ENCODE data around the gene ZNF644. TPM values are rescaled to one million over a fixed set of nuclear protein-coding genes. Genes with fewer than 3 reads are reported as not detected.
"Not testable (repeated sequence)": the region's sequence is repeated elsewhere in the genome, so short reads cannot be mapped to it uniquely, and the experiment has no call there.

ZNF644 gene
- polyA plus RNA-seq, 12 donors: 36.1 to 63.2 (median 46.5) TPM; not detected in 1

- DNase-seq: no peak
Observed at GRCh38 chr1:90936731-90937130, 85.1 kb downstream of the ZNF644 start.

- DNase-seq: no peak
Observed at GRCh38 chr1:90936061-90936460, 85.8 kb downstream of the ZNF644 start.

GRCh38 chr1:90928231-90928630 is 93.6 kb downstream of the ZNF644 start:
- DNase-seq: not testable (repeated sequence)

GRCh38 chr1:90927674-90928073 is 94.2 kb downstream of the ZNF644 start:
- DNase-seq: not testable (repeated sequence)

- DNase-seq: no peak
Observed at GRCh38 chr1:90926971-90927370, 94.9 kb downstream of the ZNF644 start.

- DNase-seq: no peak
Observed at GRCh38 chr1:90925928-90926869, 95.6 kb downstream of the ZNF644 start.

GRCh38 chr1:90924982-90925381 is 96.9 kb downstream of the ZNF644 start:
- DNase-seq: no peak

- no peak for DNase-seq
Observed at GRCh38 chr1:90922996-90923395, 98.8 kb downstream of the ZNF644 start.

GRCh38 chr1:90922202-90922601 is 99.6 kb downstream of the ZNF644 start:
- no peak for DNase-seq

GRCh38 chr1:90919900-90920299 is 101.9 kb downstream of the ZNF644 start:
- no peak for DNase-seq

- DNase-seq: no peak
Observed at GRCh38 chr1:90919190-90919719, 102.6 kb downstream of the ZNF644 start.

GRCh38 chr1:90911353-90911752 is 110.5 kb downstream of the ZNF644 start:
- no peak for DNase-seq

- no peak for DNase-seq
Observed at GRCh38 chr1:90902672-90903071, 119.2 kb downstream of the ZNF644 start.

- DNase-seq: no peak
Observed at GRCh38 chr1:90899263-90899662, 122.6 kb downstream of the ZNF644 start.

- not testable (repeated sequence) for DNase-seq
Observed at GRCh38 chr1:90893679-90894078, 128.2 kb downstream of the ZNF644 start.

GRCh38 chr1:90892884-90893283 is 129.0 kb downstream of the ZNF644 start:
- not testable (repeated sequence) for DNase-seq

GRCh38 chr1:90892196-90892595 is 129.6 kb downstream of the ZNF644 start:
- not testable (repeated sequence) for DNase-seq

GRCh38 chr1:90891756-90892155 is 130.1 kb downstream of the ZNF644 start:
- not testable (repeated sequence) for DNase-seq

GRCh38 chr1:90882221-90882620 is 139.6 kb downstream of the ZNF644 start:
- no peak for DNase-seq

- DNase-seq: no peak
Observed at GRCh38 chr1:90881034-90881433, 140.8 kb downstream of the ZNF644 start.

GRCh38 chr1:90879281-90879680 is 142.6 kb downstream of the ZNF644 start:
- no peak for DNase-seq

- no peak for DNase-seq
Observed at GRCh38 chr1:90876101-90876500, 145.7 kb downstream of the ZNF644 start.

Data from muscle of arm (tissue), 12 donors.